H9 (cell line): ENCODE results near the gene SIAH2. TPM values are rescaled to one million over a fixed set of nuclear protein-coding genes. Genes with fewer than 3 reads are reported as not detected.
A peak's percentile ranks its signal among the peaks of the same experiment; 100 is the strongest.

Experiments used
- DNase-seq: peaks from one replicate; pipeline ENCODE4 v3.0.0-alpha.2; 2017
- H2AFZ ChIP-seq: one replicate; pipeline ENCODE4 v1.6.1; 2013; ENCODE audit warnings: mild to moderate bottlenecking, low read length, control low read depth, moderate library complexity
- H2AK5ac ChIP-seq: 2 replicates; pipeline ENCODE4 v1.6.1; 2013; ENCODE audit warnings: low read length, control low read depth, mixed read lengths; ENCODE audit not compliant: insufficient read length
- H2BK120ac ChIP-seq: one replicate; pipeline ENCODE4 v1.6.1; 2013; ENCODE audit warnings: low read depth, mild to moderate bottlenecking, low read length, control low read depth, inconsistent platforms; ENCODE audit not compliant: poor library complexity, severe bottlenecking
- H2BK12ac ChIP-seq: 2 replicates; pipeline ENCODE4 v1.6.1; 2013; ENCODE audit warnings: low read length, control low read depth, mixed read lengths, low read depth; ENCODE audit not compliant: insufficient read length
- H2BK15ac ChIP-seq: 2 replicates; pipeline ENCODE4 v1.6.1; 2013; ENCODE audit warnings: low read depth, low read length, control low read depth
- H2BK20ac ChIP-seq: one replicate; pipeline ENCODE4 v1.6.1; 2013; ENCODE audit warnings: low read depth, mild to moderate bottlenecking, low read length, control low read depth, inconsistent platforms; ENCODE audit not compliant: poor library complexity, severe bottlenecking
- H2BK5ac ChIP-seq: 2 replicates; pipeline ENCODE4 v1.6.1; 2013; ENCODE audit warnings: low read length, control low read depth, mixed read lengths; ENCODE audit not compliant: insufficient read length
- H3K14ac ChIP-seq: 2 replicates; pipeline ENCODE4 v1.6.1; 2013; ENCODE audit warnings: low read length, control low read depth; ENCODE audit not compliant: insufficient read depth
- H3K18ac ChIP-seq: 2 replicates; pipeline ENCODE4 v1.6.1; 2013; ENCODE audit warnings: low read depth, mild to moderate bottlenecking, mixed read lengths, low read length, control low read depth; ENCODE audit not compliant: insufficient read length
- H3K23ac ChIP-seq: 2 replicates; pipeline ENCODE4 v1.6.1; 2013; ENCODE audit warnings: low read length, control low read depth, mixed read lengths, low read depth; ENCODE audit not compliant: insufficient read length
- H3K23me2 ChIP-seq: 2 replicates; pipeline ENCODE4 v1.6.1; 2013; ENCODE audit warnings: low read depth, mild to moderate bottlenecking, mixed read lengths, low read length, control low read depth; ENCODE audit not compliant: insufficient read length, poor library complexity, severe bottlenecking
- H3K27ac ChIP-seq: 2 replicates; pipeline ENCODE4 v1.5.1; 2013; ENCODE audit warnings: low read length, control low read depth, mixed read lengths, low read depth; ENCODE audit not compliant: insufficient read length
- H3K27me3 ChIP-seq: 2 replicates; pipeline ENCODE4 v1.6.1; 2013; ENCODE audit warnings: low read length, control low read depth, inconsistent platforms; ENCODE audit not compliant: insufficient read depth
- H3K4ac ChIP-seq: 2 replicates; pipeline ENCODE4 v1.6.1; 2013; ENCODE audit warnings: low read depth, mild to moderate bottlenecking, control low read depth, inconsistent platforms, low read length, moderate library complexity
- H3K4me1 ChIP-seq: 2 replicates; pipeline ENCODE4 v1.6.1; 2013; ENCODE audit warnings: low read length, control low read depth, inconsistent platforms; ENCODE audit not compliant: insufficient read depth
- H3K4me2 ChIP-seq: 2 replicates; pipeline ENCODE4 v1.6.1; 2013; ENCODE audit warnings: low read length, control low read depth, mixed read lengths; ENCODE audit not compliant: insufficient read length, insufficient read depth
- H3K56ac ChIP-seq: 2 replicates; pipeline ENCODE4 v1.6.1; 2013; ENCODE audit warnings: low read depth, mild to moderate bottlenecking, mixed read lengths, low read length, control low read depth; ENCODE audit not compliant: insufficient read length
- H3K79me1 ChIP-seq: 2 replicates; pipeline ENCODE4 v1.6.1; 2013; ENCODE audit warnings: low read depth, mild to moderate bottlenecking, moderate library complexity, low read length, control low read depth, inconsistent platforms; ENCODE audit not compliant: insufficient read depth, poor library complexity, severe bottlenecking
- H3K79me2 ChIP-seq: 2 replicates; pipeline ENCODE4 v1.6.1; 2013; ENCODE audit warnings: low read length, control low read depth, inconsistent platforms; ENCODE audit not compliant: insufficient read depth
- H3K9ac ChIP-seq: 2 replicates; pipeline ENCODE4 v1.6.1; 2013; ENCODE audit warnings: low read length, control low read depth, mixed read lengths; ENCODE audit not compliant: insufficient read length; ENCODE audit errors: extremely low read depth
- H3K9me3 ChIP-seq: one replicate; pipeline ENCODE4 v1.6.1; 2013; ENCODE audit warnings: low read depth, low read length, inconsistent platforms; ENCODE audit not compliant: control insufficient read depth
- H3T11ph ChIP-seq: one replicate; pipeline ENCODE4 v1.6.1; 2013; ENCODE audit warnings: mild to moderate bottlenecking, low read length, control low read depth, inconsistent platforms
- H4K20me1 ChIP-seq: one replicate; pipeline ENCODE4 v1.6.1; 2013; ENCODE audit not compliant: control insufficient read depth, insufficient read length, insufficient read depth
- H4K5ac ChIP-seq: 2 replicates; pipeline ENCODE4 v1.6.1; 2013; ENCODE audit warnings: low read depth, mild to moderate bottlenecking, mixed read lengths, low read length, control low read depth; ENCODE audit not compliant: insufficient read length
- H4K8ac ChIP-seq: replicated peaks from 2 replicates; pipeline ENCODE4 v1.6.1; 2013; ENCODE audit warnings: low read length, control low read depth, mixed read lengths, low read depth; ENCODE audit not compliant: insufficient read length
- H4K91ac ChIP-seq: 2 replicates; pipeline ENCODE4 v1.6.1; 2013; ENCODE audit warnings: low read depth, mild to moderate bottlenecking, moderate library complexity, mixed read lengths, low read length, control low read depth; ENCODE audit not compliant: insufficient read length
- H3K27ac Mint-ChIP-seq, 3 experiments: 2 replicates in 2 of 3; 3 replicates in 1 of 3; pipeline ENCODE4 v1.8.0; 2020 to 2021; ENCODE audit warnings: mixed read lengths in 3 of 3, mild to moderate bottlenecking in 1 of 3, moderate library complexity in 1 of 3
- H3K27me3 Mint-ChIP-seq: 2 replicates; pipeline ENCODE4 v1.8.0; 2021; ENCODE audit warnings: low read depth, mild to moderate bottlenecking, moderate library complexity, mixed read lengths
- H3K36me3 Mint-ChIP-seq, 3 experiments: 2 replicates in 2 of 3; 3 replicates in 1 of 3; pipeline ENCODE4 v1.8.0; 2020 to 2021; ENCODE audit warnings: low read depth in 3 of 3, mixed read lengths in 3 of 3; ENCODE audit not compliant: insufficient read depth in 1 of 3
- H3K4me1 Mint-ChIP-seq, 2 experiments: 2 replicates each; pipeline ENCODE4 v1.8.0; 2020; ENCODE audit warnings: mixed read lengths in 2 of 2
- H3K4me3 Mint-ChIP-seq, 2 experiments: 2 replicates in 1 of 2; 3 replicates in 1 of 2; pipeline ENCODE4 v1.8.0; 2020 to 2021; ENCODE audit warnings: mild to moderate bottlenecking in 2 of 2, mixed read lengths in 2 of 2, moderate library complexity in 1 of 2
- H3K9me3 Mint-ChIP-seq, 2 experiments: 2 replicates in 1 of 2; 3 replicates in 1 of 2; pipeline ENCODE4 v1.8.0; 2020; ENCODE audit warnings: mild to moderate bottlenecking in 2 of 2, mixed read lengths in 2 of 2, moderate library complexity in 1 of 2
- CTCF ChIP-seq: fragments of 200-600 bp; sonication (generic); conservative IDR thresholded peaks from 3 replicates; pipeline ENCODE4 v1.8.0; 2021; ENCODE audit warnings: antibody characterized with exemption, mild to moderate bottlenecking
- WGBS: extraction: QIAGEN DNeasy Blood & Tissue Kit; methylation state at CpG from one replicate; pipeline ENCODE4 v1.1.7; 2013; ENCODE audit warnings: missing lambda C conversion rate, low lambda C conversion rate, mixed read lengths; ENCODE audit not compliant: insufficient read length; ENCODE audit errors: extremely low coverage; 5-methylcytosine and 5-hydroxymethylcytosine counted together
- total RNA-seq: library from RNA; stranded (reverse); gene quantifications from 2 replicates; pipeline ENCODE4 v1.2.1, GENCODE V29; 2021

Gene SIAH2
- total RNA-seq, 1 experiment from 2014 or later: 17.4 TPM

GRCh38 chr3:150757364-150757763 lies 5.6 kb downstream of the SIAH2 start:
- H3K14ac ChIP-seq: no peak overlapping the region
- H4K20me1 ChIP-seq: no peaks in the 10 kb centered on the region
- no peak overlapping the region for H4K5ac ChIP-seq
- H3K4me3 Mint-ChIP-seq: no peak overlapping the region
- no peak overlapping the region for H3K27ac ChIP-seq
- H3K36me3 Mint-ChIP-seq: peaks cover 0 to 2% (median 2%) of the 10 kb centered on the region in 3 experiments; a peak in 3 of 7 replicates
- no peak overlapping the region for H2AK5ac ChIP-seq
- H3K23ac ChIP-seq: no peak overlapping the region
- TF ChIP-seq CTCF: no peak
- no peaks in the 10 kb centered on the region for H3K79me1 ChIP-seq
- H2BK5ac ChIP-seq: no peak overlapping the region
- no peak overlapping the region for H4K8ac ChIP-seq
- no peak overlapping the region for H3K4ac ChIP-seq
- H2BK15ac ChIP-seq: no peak overlapping the region
- no peak overlapping the region for H2BK20ac ChIP-seq
- H3K23me2 ChIP-seq: peaks cover 6% of the 10 kb centered on the region
- H3K9me3 Mint-ChIP-seq: no peaks in the 10 kb centered on the region
- 0 out of 2 replicates have a peak, but pooled peaks cover 4% of the 10 kb centered on the region for H3K79me2 ChIP-seq
- peaks cover 8% of the 10 kb centered on the region for H3K4me1 ChIP-seq
- no peaks in the 10 kb centered on the region for H3K9me3 ChIP-seq
- H3T11ph ChIP-seq: no peak overlapping the region
- H4K91ac ChIP-seq: no peak overlapping the region
- no peak overlapping the region for H3K9ac ChIP-seq
- DNase-seq: no peak
- peaks cover 7% of the 10 kb centered on the region; the same call in 1 of the 2 replicates for H3K27me3 Mint-ChIP-seq
- no peaks in the 10 kb centered on the region for H3K27me3 ChIP-seq
- no peak overlapping the region for H2BK12ac ChIP-seq
- peaks cover 26 to 37% of the 10 kb centered on the region in 2 experiments for H3K4me1 Mint-ChIP-seq
- no peak overlapping the region for H3K18ac ChIP-seq
- no peak overlapping the region for H3K4me2 ChIP-seq
- peak overlapping the region in 1 of 3 experiments; percentile 55; a peak in 1 of 7 replicates for H3K27ac Mint-ChIP-seq
- H3K56ac ChIP-seq: no peak overlapping the region
- no peak overlapping the region for H2AFZ ChIP-seq
- H2BK120ac ChIP-seq: no peak overlapping the region
- no CpG with 5 or more reads among the region's 5 CpGs for WGBS
